Thoracic aorta (tissue), 2 donors: ENCODE results near the gene BCL2. TPM values are rescaled to one million over a fixed set of nuclear protein-coding genes. Genes with fewer than 3 reads are reported as not detected.
A peak's percentile ranks its signal among the peaks of the same experiment; 100 is the strongest.

Experiments
- ATAC-seq: fragments of 150-250 bp; one replicate; pipeline ENCODE4 v1.8.0; 2017; ENCODE audit warnings: low read depth; ENCODE audit not compliant: insufficient number of reproducible peaks, low FRiP score
- DNase-seq: peaks from one replicate; pipeline ENCODE4 v3.0.0-alpha.2; 2020; ENCODE audit warnings: low spot score
- H3K27ac ChIP-seq, 2 donors: fragments of 200-600 bp; sonication (generic); 1 replicate in 1 of 2; 2 replicates in 1 of 2; pipeline ENCODE4 v1.5.1; 2016; ENCODE audit warnings: mild to moderate bottlenecking in 2 of 2, moderate library complexity in 2 of 2
- H3K27me3 ChIP-seq: fragments of 200-600 bp; sonication (generic); replicated peaks from 2 replicates; pipeline ENCODE4 v1.6.0; 2016; ENCODE audit warnings: mild to moderate bottlenecking; ENCODE audit not compliant: insufficient read depth
- H3K36me3 ChIP-seq: fragments of 200-600 bp; sonication (generic); one replicate; pipeline ENCODE4 v1.5.1; 2016
- H3K4me1 ChIP-seq, 2 donors: fragments of 200-600 bp; sonication (generic); 1 replicate in 1 of 2; 2 replicates in 1 of 2; pipeline versions ENCODE4 v1.5.1 to v1.6.0; 2016; ENCODE audit warnings: low read depth in 2 of 2, mild to moderate bottlenecking in 1 of 2; ENCODE audit not compliant: control insufficient read depth in 1 of 2
- H3K4me3 ChIP-seq: fragments of 200-600 bp; sonication (generic); 2 replicates; pipeline ENCODE4 v1.5.1; 2016; ENCODE audit warnings: mild to moderate bottlenecking
- H3K9me3 ChIP-seq: fragments of 200-600 bp; sonication (generic); 2 replicates; pipeline ENCODE4 v1.5.1; 2016
- total RNA-seq, 2 donors: library from RNA; depleted of rRNA; stranded (reverse); fragments of >200 nt; gene quantifications; one replicate each; pipeline versions ENCODE4 v1.1.0 to v1.2.3, GENCODE V29; 2016
- TF ChIP-seq, protein P1 (sequence below): fragments of 200-600 bp; sonication (generic); IDR thresholded peaks from one replicate; pipeline ENCODE4 v1.5.1; 2019; ENCODE audit warnings: antibody characterized with exemption

The BCL2 gene
- total RNA-seq, 2 donors from 2014 or later = 22.9 to 29.3 TPM

DNA sequence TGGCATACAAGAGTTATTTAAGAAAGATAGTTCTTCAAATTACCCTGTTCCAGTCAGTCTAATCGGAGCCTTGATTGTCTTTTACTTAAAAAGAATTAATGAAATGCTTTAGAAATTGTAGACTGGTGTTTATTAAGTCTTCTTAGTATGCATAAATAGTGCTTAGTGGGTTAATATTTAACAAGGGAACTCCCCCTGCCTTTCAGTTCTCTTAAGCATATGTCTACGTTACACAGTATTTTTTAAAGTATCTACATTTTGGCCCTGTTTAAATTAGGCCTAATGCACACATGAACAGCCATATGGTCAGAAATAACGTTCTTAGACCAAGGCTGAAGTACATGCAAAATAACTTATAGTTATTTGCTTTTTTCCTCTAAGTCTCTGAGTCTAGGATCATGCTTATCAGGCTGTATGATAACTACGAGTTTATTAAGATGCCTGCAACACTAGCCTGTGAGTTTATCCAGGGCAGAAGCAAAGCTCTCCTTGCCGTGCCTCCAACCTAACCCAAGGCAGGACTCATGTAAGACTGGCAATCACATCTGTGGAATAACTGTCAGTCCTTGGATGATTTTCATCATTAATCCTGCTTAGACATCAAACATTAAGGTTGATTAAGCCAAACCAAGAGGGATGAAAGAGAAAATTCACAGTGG, 6.7 kb downstream of the BCL2 start:
- Histone ChIP-seq H3K4me3 (peak overlapping the region; percentile 8), H3K27ac (no peak overlapping the region), H3K27me3 (no peaks in the 10 kb centered on the region), H3K4me1 (peaks cover 16 to 50% of the 10 kb centered on the region in 2 donors), H3K9me3 (no peaks in the 10 kb centered on the region), H3K36me3 (no peaks in the 10 kb centered on the region)
- ATAC-seq = no peak
- DNase-seq = no peak
- TF ChIP-seq, protein P1, sequence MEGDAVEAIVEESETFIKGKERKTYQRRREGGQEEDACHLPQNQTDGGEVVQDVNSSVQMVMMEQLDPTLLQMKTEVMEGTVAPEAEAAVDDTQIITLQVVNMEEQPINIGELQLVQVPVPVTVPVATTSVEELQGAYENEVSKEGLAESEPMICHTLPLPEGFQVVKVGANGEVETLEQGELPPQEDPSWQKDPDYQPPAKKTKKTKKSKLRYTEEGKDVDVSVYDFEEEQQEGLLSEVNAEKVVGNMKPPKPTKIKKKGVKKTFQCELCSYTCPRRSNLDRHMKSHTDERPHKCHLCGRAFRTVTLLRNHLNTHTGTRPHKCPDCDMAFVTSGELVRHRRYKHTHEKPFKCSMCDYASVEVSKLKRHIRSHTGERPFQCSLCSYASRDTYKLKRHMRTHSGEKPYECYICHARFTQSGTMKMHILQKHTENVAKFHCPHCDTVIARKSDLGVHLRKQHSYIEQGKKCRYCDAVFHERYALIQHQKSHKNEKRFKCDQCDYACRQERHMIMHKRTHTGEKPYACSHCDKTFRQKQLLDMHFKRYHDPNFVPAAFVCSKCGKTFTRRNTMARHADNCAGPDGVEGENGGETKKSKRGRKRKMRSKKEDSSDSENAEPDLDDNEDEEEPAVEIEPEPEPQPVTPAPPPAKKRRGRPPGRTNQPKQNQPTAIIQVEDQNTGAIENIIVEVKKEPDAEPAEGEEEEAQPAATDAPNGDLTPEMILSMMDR = no peak

DNA sequence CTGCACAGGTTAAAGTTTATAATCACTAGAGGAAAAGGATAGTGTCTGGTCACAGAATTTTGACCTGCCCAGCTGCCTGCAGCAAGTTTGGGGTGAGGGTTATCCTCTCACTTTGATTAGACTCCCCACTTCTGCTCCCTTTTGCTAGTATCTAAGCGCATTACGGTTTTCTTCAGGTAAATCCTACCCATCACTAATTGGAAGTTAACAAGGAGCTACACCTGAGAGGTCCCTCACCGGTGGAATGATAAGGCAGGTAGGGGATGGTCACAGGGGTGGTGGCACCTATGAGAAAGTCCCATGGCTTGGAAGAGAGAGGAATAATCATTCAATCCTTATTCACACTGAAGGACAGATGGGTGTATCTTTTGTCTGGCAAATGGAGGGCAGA, 7.6 kb downstream of the BCL2 start:
- no peaks in the 10 kb centered on the region for H3K9me3 ChIP-seq
- TF ChIP-seq, protein P1 = no peak
- ATAC-seq (no peak), DNase-seq (no peak)
- H3K27me3 ChIP-seq = no peaks in the 10 kb centered on the region
- peaks cover 14 to 48% of the 10 kb centered on the region in 2 donors for H3K4me1 ChIP-seq
- H3K36me3 ChIP-seq = no peaks in the 10 kb centered on the region
- no peak overlapping the region for H3K4me3 ChIP-seq
- no peak overlapping the region for H3K27ac ChIP-seq

DNA sequence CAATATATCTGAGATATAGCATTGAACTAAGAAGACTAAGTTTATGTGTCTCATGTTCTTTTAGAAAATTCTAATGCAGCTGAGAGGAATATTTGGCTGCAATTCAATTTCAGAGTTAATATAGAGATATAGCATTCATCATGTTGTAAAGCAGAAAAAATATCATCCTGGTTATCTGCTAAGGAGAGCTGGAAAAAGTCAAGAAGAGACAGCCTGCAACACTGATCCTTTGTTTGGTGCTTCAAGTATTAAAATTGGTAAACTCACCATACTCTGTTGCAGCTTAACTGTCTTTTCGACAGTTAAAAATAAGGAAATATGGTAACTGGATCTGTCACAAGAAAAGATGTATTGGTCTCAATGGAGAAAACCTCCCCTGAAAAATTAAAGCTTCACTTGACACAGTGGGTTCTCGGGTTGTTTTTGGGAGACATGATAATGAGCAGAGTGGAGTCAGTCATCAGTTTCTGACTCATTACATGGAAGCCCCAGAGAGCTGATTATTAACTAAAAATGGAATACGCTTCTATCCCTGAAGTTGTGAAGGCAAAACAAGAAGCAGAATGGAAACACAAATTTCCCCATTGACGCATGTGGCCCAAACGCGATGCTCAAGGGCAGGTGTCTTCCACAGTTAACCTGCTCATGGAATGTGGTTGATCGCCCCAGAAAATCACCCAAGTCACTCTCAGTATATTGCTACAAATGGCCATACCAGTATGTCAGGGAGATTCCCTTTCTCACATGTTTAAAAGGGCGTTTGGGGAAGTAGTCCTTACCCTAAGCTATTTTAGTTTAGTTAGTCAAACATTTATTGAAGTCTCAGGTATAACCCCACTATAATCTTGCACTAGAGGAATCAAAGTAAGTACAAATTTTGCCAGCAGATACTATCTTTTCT, 8.2 kb downstream of the BCL2 start:
- H3K36me3 ChIP-seq = no peaks in the 10 kb centered on the region
- H3K4me3 ChIP-seq = no peak overlapping the region
- H3K27ac ChIP-seq = no peak overlapping the region
- ATAC-seq (no peak), DNase-seq (no peak)
- H3K27me3 ChIP-seq = no peaks in the 10 kb centered on the region
- no peaks in the 10 kb centered on the region for H3K9me3 ChIP-seq
- peaks cover 13 to 42% of the 10 kb centered on the region in 2 donors for H3K4me1 ChIP-seq
- TF ChIP-seq, protein P1 = no peak

DNA sequence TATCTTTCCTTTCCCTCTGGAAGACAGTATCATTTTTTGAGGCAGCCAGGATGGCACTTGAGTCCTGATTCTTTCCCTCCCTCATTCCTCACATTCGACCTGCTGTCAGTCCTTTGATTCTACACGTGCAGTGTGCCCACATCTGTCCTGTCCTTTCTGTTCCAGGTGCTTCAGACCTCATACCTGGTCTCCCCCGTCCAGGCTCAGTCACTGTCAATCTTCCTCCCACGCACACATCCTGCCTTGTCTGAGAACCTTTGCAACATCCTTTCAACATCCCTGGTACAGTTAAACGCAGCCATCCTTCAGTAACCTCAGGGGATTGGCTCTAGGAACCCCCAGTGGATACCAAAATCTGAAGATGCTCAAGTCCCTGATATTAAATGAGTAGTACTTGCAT, 10.1 kb downstream of the BCL2 start:
- H3K27me3 ChIP-seq = no peaks in the 10 kb centered on the region
- no peak overlapping the region for H3K27ac ChIP-seq
- H3K36me3 ChIP-seq = no peaks in the 10 kb centered on the region
- ATAC-seq (no peak), DNase-seq (no peak)
- no peak overlapping the region for H3K4me3 ChIP-seq
- no peaks in the 10 kb centered on the region for H3K9me3 ChIP-seq
- H3K4me1 ChIP-seq = peaks cover 9 to 22% of the 10 kb centered on the region in 2 donors
- TF ChIP-seq, protein P1 = no peak

DNA sequence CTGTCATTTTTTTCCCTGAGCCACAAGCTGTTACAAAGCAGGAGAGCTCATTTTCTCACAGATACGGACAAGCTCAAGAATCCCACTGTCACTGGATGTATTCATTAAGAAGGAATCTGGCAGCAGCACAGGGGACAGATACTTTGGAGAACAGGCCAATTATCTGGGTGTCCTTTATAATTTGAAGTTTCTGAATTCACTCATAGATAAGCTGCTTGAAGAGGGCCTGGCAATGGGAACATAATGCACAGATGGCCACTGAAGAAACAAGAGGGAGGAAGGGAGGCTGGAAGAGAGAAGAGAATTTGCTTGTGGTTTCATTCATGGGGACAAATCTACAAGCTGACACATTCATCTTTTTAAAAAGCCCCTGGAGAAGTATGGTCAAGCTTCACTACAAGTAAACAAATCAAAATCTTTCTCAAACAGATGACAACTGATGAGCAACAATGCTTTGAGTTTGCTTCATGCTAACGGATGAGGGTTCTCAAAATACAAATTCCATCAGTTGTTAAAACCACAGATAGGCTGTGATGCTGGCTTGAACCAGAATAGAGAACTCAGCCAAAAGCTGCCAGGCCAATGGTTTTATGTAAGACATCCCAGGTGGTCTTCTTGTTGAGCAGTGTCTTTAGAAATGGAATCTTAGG, 11.9 kb downstream of the BCL2 start:
- H3K4me1 ChIP-seq = peaks cover 12 to 16% of the 10 kb centered on the region in 2 donors
- DNase-seq = no peak
- H3K4me3 ChIP-seq = no peak overlapping the region
- H3K27me3 ChIP-seq = no peaks in the 10 kb centered on the region
- H3K27ac ChIP-seq = no peak overlapping the region
- no peaks in the 10 kb centered on the region for H3K36me3 ChIP-seq
- TF ChIP-seq, protein P1 = no peak
- no peaks in the 10 kb centered on the region for H3K9me3 ChIP-seq
- ATAC-seq = no peak
